HUDEP-2 (cell line): ENCODE measurements around the gene PRPSAP1.

Experiments used
- DNase-seq, 76 experiments: peaks; one replicate each; lab custom pipeline; 2025; ENCODE audit not compliant: unreplicated experiment in 76 of 76; lab: John Stamatoyannopoulos, UW

Gene PRPSAP1, protein sequence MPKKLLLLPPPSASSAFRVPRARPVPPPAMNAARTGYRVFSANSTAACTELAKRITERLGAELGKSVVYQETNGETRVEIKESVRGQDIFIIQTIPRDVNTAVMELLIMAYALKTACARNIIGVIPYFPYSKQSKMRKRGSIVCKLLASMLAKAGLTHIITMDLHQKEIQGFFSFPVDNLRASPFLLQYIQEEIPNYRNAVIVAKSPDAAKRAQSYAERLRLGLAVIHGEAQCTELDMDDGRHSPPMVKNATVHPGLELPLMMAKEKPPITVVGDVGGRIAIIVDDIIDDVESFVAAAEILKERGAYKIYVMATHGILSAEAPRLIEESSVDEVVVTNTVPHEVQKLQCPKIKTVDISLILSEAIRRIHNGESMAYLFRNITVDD

GRCh38 chr17:76353599-76354316, at the start of gene PRPSAP1:
TSS of gene PRPSAP1 (minus strand) at chr17:76353916. CDS start at chr17:76353703, 213 bp downstream.
- DNase-seq: peak in 75 of 76 experiments; percentile 38 to 98 (median 79)

- no peak for DNase-seq
Measured at GRCh38 chr17:76402711-76403110, 49.0 kb upstream of the PRPSAP1 start.

- DNase-seq: no peak
Measured at GRCh38 chr17:76399175-76400172, 45.8 kb upstream of the PRPSAP1 start.

DNA sequence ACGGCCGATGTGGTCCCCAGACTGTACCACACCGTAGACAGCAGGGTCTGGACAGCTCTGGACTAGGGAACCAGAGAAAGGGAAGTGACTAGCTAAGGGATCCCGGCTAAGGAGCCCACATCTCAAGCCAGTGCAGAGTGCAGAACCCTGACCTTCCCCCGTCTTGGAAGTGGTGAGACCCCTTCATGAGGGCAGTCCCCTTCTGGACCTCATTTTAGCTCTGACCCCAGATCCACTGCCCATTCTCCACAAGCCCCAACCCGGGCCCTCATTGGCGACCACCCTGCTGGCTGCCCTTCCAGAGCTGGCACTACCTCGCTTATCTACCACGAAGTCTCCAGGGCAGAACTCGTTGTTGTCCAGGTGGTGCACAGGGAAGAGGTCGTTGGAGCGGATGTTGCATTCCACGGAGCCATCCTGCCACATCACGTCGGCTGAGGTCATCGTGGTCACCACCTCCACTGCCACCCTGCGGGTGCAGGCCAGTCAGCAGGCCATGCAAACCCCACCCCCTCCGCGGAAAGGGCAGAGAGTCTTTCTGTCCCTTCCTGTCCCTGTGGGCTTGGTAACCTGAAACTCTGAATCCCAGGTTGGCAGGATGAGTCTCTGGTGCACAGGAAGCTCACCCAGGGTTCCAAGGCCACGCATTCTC, 44.9 kb upstream of the PRPSAP1 start:
- DNase-seq: no peak

GRCh38 chr17:76397687-76398522, 44.2 kb upstream of the PRPSAP1 start:
- peak in 71 of 76 experiments; percentile 20 to 94 (median 77) for DNase-seq

DNA sequence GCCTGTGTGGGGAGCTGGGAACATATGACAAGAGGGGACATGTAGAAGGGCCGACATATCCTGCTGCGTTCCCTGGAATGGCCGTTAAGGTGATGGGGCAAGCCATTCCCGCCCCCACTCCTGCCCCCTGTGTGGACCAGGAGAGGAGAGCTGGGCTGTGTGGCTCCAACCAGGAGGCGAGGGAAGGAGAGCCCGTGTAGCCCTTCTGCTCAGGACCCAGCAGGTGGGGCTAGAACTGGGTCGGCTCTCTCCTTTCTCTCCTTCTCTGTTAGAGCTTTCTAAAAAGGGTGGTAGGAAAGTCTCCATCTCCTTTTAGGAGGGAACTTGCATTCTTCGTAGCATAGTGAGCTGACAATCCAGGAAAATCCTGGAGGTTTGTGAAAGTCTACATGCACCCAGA, 43.5 kb upstream of the PRPSAP1 start:
- DNase-seq: peak in 6 of 76 experiments; percentile 5 to 20 (median 11)

- no peak for DNase-seq
Measured at GRCh38 chr17:76395980-76396379, 42.3 kb upstream of the PRPSAP1 start.

DNA sequence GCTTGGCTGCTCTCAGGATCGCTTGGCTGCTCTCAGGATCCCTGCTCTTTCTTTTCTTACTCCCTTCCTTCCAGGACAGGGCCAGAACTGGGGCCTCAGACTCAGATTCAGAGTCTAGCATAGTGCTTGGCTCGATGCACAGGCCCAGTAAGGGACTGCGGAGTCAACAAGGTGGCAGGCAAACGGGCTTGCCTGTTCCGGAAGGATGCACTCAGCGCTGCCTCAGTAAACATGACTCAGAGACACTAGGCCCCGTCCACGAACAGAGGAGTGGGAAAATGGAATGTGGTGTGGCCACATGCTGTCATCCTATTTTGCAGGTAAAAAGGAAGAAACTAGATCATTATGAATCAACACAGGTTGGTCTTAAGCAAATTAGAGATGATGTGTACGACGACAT, 40.5 kb upstream of the PRPSAP1 start:
- no peak for DNase-seq

- DNase-seq: no peak
Measured at GRCh38 chr17:76391200-76391715, 37.5 kb upstream of the PRPSAP1 start.

DNA sequence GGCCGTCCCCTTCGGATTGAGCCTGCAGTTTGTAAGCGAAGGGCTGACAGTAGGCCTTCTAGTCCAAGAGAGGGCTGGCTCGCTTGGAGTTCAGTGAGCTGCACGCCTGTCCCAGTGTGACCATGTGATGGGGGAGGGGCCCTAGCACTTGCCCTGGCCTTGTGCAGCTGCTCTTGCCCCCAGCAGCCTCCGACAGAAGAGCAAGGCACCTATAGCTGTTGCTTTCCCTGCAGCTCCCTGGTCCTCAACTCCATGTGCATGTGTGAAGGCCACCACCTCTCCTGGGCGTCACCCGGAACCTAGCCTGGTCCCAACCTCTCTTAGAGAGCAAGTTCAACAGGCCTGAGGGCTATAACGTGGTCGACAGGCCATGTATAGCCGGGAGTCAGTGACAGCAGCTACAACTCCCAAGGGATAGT, 36.3 kb upstream of the PRPSAP1 start:
- DNase-seq: no peak

- DNase-seq: peak in 1 of 76 experiments; percentile 6
Measured at GRCh38 chr17:76388966-76389888, 35.5 kb upstream of the PRPSAP1 start.

DNA sequence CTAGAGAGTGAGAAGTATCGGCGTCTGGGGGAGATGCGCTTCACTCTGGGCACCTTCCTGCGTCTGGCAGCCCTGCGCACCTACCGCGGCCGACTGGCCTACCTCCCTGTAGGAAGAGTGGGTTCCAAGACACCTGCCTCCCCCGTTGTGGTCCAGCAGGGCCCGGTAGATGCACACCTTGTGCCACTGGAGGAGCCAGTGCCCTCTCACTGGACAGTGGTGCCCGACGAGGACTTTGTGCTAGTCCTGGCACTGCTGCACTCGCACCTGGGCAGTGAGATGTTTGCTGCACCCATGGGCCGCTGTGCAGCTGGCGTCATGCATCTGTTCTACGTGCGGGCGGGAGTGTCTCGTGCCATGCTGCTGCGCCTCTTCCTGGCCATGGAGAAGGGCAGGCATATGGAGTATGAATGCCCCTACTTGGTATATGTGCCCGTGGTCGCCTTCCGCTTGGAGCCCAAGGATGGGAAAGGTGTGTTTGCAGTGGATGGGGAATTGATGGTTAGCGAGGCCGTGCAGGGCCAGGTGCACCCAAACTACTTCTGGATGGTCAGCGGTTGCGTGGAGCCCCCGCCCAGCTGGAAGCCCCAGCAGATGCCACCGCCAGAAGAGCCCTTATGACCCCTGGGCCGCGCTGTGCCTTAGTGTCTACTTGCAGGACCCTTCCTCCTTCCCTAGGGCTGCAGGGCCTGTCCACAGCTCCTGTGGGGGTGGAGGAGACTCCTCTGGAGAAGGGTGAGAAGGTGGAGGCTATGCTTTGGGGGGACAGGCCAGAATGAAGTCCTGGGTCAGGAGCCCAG, 33.5 kb upstream of the PRPSAP1 start:
- no peak for DNase-seq

GRCh38 chr17:76385892-76386786, 32.4 kb upstream of the PRPSAP1 start:
- DNase-seq: peak in 73 of 76 experiments; percentile 48 to 95 (median 85)

DNA sequence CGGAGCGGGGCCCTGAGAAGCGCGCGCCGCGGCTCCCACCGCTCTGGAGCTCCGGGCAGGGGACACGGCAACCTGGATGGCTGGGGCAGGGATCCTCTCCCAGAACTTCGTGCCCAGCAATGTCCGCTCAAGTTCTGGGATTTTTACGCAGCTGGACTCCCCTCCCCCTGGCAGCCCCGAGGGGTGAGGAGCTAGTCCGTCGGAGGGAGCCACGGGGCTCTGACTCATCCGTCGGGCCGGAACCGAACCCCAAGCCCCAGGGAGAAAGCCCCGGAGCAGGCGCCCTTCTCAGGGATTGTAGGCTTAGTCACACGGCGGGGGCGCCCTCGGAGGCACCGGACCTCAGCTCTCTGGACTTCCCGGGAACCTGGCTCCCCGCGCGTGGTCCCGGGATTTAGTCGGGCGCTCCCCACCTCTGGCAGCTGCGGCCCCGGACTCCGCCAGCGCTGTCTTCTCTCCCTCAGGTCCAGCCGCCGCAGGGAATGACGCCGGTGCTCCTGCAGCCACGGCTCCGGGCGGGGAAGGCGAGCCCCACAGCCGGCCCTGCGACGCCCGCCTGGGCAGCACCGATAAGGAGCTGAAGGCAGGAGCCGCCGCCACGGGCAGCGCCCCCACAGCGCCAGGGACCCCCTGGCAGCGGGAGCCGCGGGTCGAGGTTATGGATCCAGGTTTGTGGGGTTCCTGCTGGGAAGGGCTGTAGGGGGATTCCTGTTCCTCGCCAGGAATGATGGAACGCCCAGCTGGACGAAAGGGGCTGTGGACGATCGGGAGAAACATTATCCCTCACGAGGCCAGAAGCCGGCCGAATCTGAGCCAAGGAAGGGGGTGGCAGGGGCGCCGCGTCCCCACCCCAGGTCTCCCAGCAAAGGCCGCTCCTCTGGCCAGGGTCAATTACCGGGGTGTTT, 31.5 kb upstream of the PRPSAP1 start:
- DNase-seq: peak in 57 of 76 experiments; percentile 7 to 92 (median 45)
